OCI-M2 (cell line): ENCODE measurements around the gene HES6.

Source experiments
- DNase-seq: peaks from one replicate; lab custom pipeline; 2025; ENCODE audit not compliant: unreplicated experiment; lab: John Stamatoyannopoulos, UW

Gene HES6

DNA sequence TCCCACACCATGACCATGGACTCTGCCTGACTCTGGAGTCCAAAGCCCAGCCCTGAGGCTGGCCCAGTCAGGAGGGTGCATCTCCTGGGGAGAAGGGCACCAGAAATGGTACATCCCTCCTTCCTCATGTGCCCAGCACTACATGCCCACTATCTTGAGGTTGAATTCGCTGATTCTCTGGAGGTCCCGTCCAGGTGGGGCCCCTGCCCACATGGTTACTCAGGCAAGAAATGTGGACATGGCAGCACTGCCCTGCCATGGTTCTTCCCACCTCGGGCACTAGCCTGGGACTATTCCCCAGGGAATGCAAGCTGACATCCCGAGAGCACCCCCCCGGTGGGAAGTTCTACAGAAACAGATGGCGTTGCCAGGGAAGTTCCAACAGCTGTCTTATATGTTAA, 15.3 kb upstream of the HES6 start:
- DNase-seq, result no peak

DNA sequence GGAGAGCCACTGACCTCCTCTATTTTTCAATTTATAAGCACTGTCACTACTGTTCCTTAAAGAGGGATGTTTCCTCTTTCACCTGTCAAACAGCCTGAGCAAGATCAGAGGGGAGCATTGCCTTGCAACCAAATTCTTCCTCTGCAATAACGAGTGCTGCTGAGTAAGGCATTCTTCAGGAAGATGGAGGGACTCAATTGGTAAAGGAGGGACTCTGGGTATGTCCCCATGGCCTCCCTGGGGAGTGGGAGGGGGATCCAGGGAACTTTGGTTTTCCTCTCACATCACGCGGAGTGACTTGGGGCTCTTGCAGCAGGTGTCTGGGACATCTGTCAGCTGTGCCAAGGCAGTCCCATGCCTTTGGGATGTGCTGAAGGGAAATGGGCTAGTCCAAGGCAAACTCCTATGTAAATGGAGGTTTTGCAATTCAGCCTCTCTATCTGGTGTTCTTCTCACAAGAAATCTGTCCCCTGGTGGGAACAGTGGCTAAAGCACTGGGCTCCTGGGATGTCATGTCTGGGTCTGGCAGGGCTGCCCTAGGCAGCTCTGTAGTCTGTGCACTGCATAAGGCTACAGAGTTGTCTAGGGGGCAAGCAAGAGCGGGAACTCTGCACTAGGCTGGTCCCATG, 14.4 kb upstream of the HES6 start:
- DNase-seq, result no peak

DNA sequence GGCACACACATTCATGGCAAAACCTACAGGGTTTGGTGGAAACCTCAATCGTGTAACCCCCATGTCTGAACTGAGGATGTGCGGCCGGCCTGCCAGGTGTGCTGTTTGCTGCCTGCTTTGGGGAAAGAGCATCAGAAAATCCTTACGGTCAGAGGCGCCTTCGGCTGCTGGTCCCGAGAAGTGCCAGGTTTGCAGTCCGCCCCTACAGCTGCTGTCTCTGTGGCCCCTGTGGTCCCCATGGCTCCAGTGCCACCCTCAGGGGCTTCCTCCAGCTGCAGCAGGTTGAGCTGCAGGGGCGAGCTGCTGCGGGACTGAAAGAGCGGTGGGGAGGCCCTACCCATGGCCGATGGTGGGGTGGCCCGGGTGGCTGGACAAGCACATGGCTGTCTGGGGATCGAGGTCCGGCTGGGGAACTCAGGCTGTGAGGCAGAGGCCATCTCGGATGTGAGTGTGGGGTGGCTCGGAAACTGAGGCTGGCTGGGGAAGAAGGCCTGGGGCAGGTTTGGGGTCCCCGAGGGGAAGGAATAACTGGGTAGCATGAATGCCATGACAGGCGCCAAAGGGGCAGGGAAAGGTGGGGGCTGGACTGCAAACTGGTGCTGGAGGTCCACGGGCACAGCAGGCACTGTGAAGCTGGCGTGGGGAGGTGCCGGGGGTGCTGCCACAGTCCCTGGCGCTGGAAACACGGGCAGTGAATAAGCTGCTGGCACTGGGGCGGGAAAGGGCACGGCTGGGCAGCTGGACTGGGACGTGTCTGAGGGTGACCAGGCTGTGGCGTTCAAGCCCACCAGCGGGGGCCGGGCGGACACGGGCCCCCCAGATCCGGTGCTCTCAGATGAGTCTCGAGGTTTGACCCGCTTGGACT, 13.2 kb upstream of the HES6 start:
- DNase-seq, result no peak

- DNase-seq, result no peak
Measured at GRCh38 chr2:238251986-238252385, 12.1 kb upstream of the HES6 start.

GRCh38 chr2:238251331-238251730, 11.5 kb upstream of the HES6 start:
- no peak for DNase-seq

DNA sequence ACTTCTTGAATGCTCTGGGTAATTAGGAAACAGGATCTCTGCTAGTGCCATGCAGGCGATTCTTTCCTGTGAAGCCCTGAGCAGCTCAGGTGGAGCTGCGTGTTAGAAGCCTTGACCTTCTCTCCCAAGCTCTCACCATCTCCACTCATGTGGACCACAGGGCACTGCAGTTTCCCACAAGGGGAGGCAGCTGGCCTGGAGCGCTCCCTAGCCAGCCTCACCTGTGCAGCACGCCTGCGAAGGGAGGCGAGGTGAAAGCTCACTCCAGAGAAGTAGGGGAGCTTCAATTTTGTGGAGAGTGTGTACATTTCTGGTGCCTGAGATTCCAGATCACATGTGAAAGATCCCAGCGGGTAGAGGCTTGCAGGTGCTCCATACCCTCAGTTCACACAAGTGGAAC, 11.1 kb upstream of the HES6 start:
- no peak for DNase-seq

GRCh38 chr2:238247841-238248453, 8.1 kb upstream of the HES6 start:
- no peak for DNase-seq

DNA sequence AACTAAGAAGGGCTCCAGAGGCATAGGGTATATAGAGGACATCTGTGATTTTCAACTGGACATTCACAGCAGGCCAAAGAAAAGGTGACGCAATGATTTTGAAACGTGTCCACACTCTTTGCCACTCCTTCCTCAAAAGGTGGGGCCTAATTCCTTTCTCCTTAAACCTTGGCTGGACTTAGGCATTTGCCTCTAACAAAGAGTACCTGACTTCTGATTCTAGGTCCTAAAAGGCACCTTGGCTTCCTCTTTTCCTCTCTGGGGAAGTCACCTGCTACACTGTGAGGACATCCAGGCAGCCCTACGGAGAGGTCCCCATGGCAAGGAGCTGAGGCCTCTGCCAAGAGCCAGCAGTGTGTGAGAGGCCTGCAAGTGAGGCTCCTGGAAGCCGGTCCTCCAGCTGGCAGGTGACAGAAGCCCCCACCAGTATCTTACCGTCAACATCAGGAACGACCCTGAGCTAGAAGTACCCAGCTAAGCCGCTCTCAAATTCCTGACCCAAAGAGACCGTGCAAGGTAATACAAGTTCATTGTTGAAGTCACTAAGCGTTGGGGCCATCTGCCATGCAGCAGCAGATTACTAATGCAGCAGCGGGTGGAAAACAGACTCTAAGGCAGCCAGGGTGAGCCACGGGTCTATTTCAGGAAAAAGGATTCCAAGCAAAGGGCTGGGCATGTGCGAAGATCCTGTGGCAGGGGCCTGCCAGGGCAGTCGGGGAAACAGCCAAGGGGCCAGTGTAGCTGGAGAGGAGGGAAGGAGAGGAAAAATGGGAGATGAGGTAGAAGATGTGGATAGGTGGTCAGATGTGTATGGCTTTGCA, 7.4 kb upstream of the HES6 start:
- DNase-seq, result no peak

DNA sequence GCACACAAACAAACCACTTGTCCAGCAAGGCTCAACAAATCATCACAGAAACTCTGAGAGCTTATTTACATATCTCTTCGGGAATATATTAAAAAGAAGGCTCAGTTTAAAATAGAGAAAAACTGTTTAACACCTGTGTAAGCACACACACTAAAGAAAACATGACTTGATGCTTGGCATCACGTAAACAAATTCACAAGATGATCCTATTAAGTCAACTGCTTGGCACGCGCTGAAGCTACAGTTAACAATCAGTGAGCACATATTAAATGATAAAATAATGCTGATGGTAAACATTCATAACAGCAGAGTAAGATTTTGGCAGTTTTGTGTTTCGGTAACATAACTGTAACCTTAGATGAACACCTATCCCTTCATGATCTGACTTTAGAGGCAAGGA, 4.3 kb upstream of the HES6 start:
- no peak for DNase-seq

GRCh38 chr2:238243496-238244076, 3.7 kb upstream of the HES6 start:
- DNase-seq, result no peak

DNA sequence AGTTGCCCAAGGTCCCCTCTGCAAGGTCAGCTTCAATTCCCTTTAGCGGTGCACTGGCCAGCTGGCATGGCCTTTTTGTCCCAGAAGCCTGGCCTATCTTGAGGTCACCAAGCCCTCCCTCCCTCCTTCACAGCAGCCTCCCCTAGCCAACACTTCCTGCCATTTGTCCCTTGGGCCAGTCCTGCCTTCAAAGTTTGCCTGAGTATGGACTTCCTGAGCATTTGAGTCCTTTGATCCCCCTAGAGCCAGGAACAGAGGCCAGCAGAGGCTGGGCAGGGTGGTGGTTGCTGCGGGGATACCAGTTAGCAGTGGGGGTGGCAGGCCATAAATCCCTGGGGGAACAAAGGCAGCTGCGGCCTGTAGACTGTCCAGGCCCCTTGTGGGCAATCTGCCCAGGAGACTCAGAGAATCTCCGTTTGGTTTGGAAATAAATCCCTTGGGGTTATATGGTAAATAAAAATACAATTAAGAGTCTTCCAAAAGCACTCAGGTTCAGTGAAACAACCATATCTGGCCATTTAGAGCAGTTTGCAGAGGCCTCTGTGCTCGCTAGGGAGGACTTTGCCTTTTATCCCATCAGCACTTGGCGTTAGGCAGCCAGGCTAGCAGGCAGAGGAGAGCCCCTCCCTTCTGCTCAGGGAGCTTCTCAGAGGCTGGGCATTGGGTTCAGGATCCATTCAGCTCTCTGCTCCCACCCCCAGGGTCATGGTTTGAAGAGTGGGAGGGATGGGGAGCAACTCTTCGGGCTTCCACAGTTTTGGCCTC, 3.1 kb upstream of the HES6 start:
- no peak for DNase-seq

DNA sequence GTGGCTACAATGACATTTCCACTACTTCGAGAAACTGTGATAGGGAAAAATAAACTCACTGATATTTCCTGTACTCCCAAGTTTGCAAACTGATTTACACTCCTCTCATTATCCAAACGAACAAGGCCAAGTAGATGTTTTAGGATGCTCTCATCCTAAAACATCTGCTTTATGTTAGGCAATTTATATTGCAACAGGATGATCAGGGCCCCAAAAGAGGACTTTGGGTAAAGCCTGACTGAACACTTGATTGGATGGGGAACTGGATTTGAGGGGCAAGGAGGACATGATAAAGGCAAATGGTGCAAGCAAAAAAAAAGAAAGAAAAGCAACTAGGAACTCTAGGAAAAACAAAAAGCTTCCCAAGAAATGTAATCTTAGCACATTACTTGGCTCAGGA, 2.1 kb upstream of the HES6 start:
- no peak for DNase-seq

DNA sequence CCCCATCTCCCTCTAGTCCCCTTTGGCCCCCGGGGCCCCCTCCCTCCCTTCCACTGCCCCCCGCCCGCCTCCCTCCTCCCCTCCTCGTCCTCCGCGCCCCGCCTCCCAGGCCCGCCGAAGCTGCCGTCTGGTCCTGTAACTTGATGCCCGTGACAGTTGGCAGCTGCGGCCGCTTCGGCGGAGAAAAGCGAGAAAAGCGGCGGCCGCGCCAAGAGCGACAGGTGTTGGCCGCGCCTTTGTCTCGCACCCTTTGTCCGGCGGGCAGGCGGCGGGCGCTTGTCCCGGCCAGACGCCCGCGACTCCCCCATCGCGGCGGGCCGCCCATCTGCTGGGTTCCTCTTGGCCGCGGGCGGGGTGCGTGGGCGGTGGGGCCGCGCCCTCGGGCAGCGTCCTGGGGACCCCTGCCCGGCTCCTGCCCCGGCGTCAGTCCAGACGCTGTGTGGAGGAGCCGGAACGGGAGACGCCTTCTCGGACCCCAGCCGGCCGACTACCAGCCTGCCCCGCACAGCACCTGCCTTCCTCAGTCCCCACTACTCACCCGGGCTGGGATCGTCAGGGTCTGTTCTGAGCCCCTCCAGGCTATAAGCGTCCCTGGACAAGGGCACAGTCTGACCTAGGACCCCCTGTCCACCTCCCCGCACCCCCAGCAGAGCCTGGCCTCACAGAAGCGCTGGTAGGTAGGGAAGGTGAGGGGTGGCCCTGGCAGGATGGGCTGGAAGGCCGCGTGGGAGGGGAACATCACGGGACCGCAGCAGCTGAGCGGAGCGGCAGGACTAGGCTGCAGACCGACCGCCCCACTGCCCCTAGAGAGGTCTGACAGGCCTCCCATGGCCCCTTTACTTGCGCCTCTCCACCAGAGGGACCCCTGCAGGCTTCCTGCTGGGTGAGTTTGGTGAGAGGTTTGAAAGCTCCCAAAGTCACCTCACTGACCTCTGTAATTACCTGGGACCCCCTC, 1.2 kb upstream of the HES6 start:
- no peak for DNase-seq

DNA sequence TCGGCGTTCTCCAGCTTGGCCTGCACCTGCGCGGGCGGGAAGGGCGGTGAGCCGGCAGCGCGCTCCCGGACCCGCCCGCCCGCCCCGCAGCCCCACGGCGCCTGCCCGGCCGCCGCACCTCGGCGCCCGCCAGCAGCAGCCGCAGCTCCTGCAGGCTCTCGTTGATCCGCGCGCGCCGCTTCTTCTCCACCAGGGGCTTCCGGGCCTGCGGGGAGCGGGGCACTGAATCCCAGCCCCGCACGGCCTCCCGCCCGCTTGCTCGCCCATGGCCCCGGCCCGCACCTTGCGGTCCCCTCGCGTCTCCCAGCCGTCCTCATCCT, 335 bp downstream of the HES6 start:
- no peak for DNase-seq

DNA sequence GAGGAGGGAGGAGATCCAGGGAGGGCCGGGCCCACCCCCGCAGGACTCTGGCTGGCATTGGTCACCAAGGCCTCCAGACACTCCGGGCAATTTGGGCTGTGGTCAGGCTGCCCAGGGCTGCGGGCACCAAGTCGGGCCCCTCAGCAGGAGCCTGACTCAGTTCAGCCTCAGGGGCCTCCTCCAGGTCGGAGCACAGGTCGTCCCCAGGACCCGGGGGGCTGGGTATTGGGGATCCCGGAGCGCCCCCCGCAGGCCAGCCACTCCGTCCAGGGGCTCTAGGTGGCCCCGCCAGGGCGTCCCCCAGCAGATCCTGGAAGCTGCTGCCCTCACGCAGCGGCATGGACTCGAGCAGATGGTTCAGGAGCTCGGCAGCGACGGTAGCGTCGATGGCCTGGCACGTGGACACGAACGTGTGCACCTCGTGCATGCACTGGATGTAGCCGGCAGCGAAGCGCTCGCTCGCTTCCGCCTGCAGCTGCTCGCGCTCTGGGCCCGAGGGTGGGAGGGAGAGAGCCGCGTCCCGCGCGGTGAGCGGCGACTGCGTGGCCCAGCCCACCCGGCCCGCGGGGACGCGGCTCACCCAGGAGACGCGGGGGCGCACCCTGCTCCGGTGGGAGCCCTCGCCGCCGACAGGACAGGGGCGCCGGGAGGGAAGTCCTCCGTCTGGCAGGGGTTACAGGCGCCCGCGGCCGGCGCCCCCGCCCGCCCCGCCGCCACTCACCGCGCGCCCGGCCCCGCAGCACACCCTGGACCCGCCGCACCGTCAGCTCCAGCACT, 884 bp downstream of the HES6 start:
- DNase-seq, result no peak

DNA sequence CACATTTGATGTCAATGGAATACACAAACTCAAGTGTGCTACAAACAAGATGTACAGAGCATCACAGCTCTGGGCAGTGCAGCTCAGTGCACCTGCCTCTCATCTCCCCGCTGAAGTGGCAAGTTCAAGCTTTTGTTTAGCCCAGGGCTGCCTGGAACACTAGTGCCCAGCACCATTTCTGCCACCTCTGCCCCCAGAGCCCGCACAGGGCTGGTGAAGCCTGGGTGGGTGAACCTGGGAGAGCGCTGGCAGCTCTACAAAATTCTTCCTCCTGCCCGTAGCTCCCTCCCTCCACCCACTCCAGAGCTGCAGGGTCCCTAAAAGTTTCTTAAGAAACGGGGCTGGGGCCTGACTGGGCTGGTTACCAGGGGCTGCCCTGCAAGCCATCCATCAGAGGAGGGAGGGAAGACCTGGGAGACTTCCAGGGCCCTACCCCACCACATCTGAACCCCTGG, 1.5 kb downstream of the HES6 start:
- no peak for DNase-seq

DNA sequence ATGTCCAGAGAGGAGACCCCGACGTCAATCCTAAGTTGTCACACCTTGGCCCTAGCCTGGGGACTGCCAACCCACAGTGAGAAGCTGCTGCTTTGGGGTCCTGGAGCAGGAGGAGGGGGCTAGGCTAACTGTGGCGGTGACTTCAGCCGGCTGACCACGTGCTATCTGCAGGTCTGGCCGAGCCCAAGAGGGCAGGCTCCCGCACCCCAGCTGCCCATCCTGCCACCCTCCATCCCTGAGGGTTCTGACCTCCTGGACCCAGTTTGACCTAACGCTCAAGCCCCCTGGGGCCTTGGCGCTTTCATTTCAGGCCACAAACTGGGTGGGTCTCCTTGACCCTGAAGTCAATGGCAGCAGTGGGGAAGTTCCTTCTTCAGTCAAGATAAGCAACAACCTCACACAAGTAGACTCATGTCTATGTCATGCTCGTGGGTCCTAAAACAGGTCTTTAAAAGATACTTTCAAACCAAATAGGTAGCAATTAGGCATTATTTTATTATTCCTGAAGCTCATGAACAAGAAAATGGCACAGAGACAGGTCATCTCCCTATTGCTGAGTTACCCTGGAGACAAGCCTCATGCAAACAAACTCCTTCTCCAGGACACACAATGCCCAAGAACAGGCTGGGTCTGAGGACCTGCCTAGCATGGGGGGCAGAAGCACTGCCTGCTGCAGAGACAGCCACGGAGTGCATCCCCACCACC, 2.3 kb downstream of the HES6 start:
- no peak for DNase-seq

- no peak for DNase-seq
Measured at GRCh38 chr2:238236571-238236970, 3.3 kb downstream of the HES6 start.
